ENCODE measurements around the gene UGT2A2.

The UGT2A2 gene

DNA sequence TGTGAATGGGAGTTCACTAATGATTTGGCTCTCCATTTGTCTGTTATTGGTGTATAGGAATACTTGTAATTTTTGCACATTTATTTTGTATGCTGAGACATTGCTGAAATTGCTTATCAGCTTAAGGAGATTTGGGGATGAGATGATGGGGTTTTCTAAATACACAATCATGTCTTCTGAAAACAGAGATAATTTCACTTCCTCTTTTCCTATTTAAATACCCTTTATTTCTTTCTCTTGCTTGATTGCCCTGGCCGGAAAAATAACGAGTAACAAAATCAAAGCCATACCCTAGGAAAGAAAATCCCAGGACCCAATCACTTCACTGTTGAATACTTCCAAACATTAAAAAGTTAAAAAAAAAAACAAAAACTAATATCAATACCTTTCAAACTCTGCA, 76.0 kb downstream of the UGT2A2 start:
- no peak overlapping the region for H3K4me3 Mint-ChIP-seq
- H3K27ac Mint-ChIP-seq = no peak overlapping the region
- TF ChIP-seq, protein P1, sequence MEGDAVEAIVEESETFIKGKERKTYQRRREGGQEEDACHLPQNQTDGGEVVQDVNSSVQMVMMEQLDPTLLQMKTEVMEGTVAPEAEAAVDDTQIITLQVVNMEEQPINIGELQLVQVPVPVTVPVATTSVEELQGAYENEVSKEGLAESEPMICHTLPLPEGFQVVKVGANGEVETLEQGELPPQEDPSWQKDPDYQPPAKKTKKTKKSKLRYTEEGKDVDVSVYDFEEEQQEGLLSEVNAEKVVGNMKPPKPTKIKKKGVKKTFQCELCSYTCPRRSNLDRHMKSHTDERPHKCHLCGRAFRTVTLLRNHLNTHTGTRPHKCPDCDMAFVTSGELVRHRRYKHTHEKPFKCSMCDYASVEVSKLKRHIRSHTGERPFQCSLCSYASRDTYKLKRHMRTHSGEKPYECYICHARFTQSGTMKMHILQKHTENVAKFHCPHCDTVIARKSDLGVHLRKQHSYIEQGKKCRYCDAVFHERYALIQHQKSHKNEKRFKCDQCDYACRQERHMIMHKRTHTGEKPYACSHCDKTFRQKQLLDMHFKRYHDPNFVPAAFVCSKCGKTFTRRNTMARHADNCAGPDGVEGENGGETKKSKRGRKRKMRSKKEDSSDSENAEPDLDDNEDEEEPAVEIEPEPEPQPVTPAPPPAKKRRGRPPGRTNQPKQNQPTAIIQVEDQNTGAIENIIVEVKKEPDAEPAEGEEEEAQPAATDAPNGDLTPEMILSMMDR (IDR thresholded peaks at IDR 0.05) = no peak
- DNase-seq = no peak
- H3K9me3 Mint-ChIP-seq = peaks cover 9% of the 10 kb centered on the region
- H3K4me1 Mint-ChIP-seq = no peaks in the 10 kb centered on the region
- H3K36me3 Mint-ChIP-seq (ENCODE audit: low read depth) = no peaks in the 10 kb centered on the region
- H3K27me3 Mint-ChIP-seq (ENCODE audit: low read depth, poor library complexity) = no peaks in the 10 kb centered on the region

- H3K36me3 Mint-ChIP-seq (ENCODE audit: low read depth) = no peaks in the 10 kb centered on the region
- TF ChIP-seq, protein P1 (IDR thresholded peaks at IDR 0.05) = no peak
- no peak overlapping the region for H3K4me3 Mint-ChIP-seq
- peaks cover 18% of the 10 kb centered on the region for H3K4me1 Mint-ChIP-seq
- H3K27me3 Mint-ChIP-seq (ENCODE audit: low read depth, poor library complexity) = no peaks in the 10 kb centered on the region
- no peak overlapping the region for H3K27ac Mint-ChIP-seq
- DNase-seq = no peak
- no peaks in the 10 kb centered on the region for H3K9me3 Mint-ChIP-seq
Observed at GRCh38 chr4:69549651-69550050, 89.8 kb downstream of the UGT2A2 start.

DNA sequence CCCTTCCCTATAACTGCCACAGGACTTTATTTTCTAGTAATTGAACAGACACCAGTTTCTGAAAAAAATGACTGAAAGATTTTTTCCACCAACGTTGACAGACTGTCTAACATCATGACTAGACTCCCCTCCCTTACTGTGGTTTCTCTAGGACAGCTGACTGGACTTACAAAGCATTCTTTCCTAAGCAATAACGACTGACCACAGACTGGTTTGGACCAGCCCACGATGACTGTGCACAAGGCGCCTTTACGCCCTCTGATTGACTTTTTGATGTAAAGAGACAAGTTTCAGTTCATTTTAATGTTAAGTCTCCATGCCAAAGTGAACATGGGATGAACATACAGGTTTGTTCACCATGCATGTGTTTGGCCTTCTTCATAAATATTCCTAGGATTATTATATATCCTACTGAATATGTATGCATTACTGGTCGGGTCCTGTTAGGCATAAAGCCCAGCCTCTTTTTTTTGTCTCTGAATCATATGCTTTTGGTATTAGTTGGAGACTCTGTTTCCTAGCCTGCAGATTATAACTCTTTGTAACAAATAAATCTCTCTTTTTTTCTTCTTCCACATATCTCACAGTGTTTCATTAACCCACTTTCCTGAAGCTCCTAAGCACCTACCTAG, 93.2 kb downstream of the UGT2A2 start:
- Mint-ChIP-seq H3K4me1 (peaks cover 18% of the 10 kb centered on the region), H3K9me3 (no peaks in the 10 kb centered on the region), H3K4me3 (no peak overlapping the region), H3K27me3 (ENCODE audit: low read depth, poor library complexity) (peaks cover 3% of the 10 kb centered on the region), H3K36me3 (ENCODE audit: low read depth) (no peaks in the 10 kb centered on the region), H3K27ac (peak overlapping the region; percentile 78)
- TF ChIP-seq, protein P1 (IDR thresholded peaks at IDR 0.05) = no peak
- DNase-seq = no peak

All from nephron progenitor cell (in vitro differentiated cells).